Hepatocyte (in vitro differentiated cells): ENCODE data around the gene CELSR3. TPM values are rescaled to one million over a fixed set of nuclear protein-coding genes. Genes with fewer than 3 reads are reported as not detected.

Source experiments
- DNase-seq: peaks from one replicate; pipeline ENCODE4 v3.0.0-alpha.2; 2016; ENCODE audit warnings: low spot score
- H2AFZ ChIP-seq: fragments of 200-600 bp; sonication (generic); 2 replicates; pipeline ENCODE4 v1.6.0; 2016; ENCODE audit warnings: antibody characterized with exemption, mild to moderate bottlenecking
- H3K27ac ChIP-seq: fragments of 200-600 bp; sonication (generic); 2 replicates; pipeline ENCODE4 v1.5.1; 2016; ENCODE audit warnings: mild to moderate bottlenecking
- H3K27me3 ChIP-seq: fragments of 200-600 bp; sonication (generic); 2 replicates; pipeline ENCODE4 v1.6.1; 2016
- H3K36me3 ChIP-seq: fragments of 200-600 bp; sonication (generic); replicated peaks from 2 replicates; pipeline ENCODE4 v1.5.1; 2016; ENCODE audit warnings: low read depth; ENCODE audit not compliant: insufficient read depth
- H3K4me1 ChIP-seq: fragments of 200-600 bp; sonication (generic); 2 replicates; pipeline ENCODE4 v1.5.1; 2016; ENCODE audit warnings: mild to moderate bottlenecking, moderate library complexity; ENCODE audit not compliant: insufficient read depth
- H3K4me2 ChIP-seq: fragments of 200-600 bp; sonication (generic); 2 replicates; pipeline ENCODE4 v1.6.0; 2016
- H3K4me3 ChIP-seq: fragments of 200-600 bp; sonication (generic); 2 replicates; pipeline ENCODE4 v1.5.1; 2016; ENCODE audit warnings: mild to moderate bottlenecking
- H3K79me2 ChIP-seq: fragments of 200-600 bp; sonication (generic); 2 replicates; pipeline ENCODE4 v1.6.0; 2017; ENCODE audit warnings: mild to moderate bottlenecking
- H3K9me2 ChIP-seq: fragments of 200-600 bp; sonication (generic); replicated peaks from 2 replicates; pipeline ENCODE4 v1.6.0; 2017; ENCODE audit warnings: mild to moderate bottlenecking; ENCODE audit not compliant: insufficient read depth
- H3K9me3 ChIP-seq: fragments of 200-600 bp; sonication (generic); 2 replicates; pipeline ENCODE4 v1.5.1; 2016; ENCODE audit warnings: low read depth, mild to moderate bottlenecking
- H4K20me1 ChIP-seq: fragments of 200-600 bp; sonication (generic); 2 replicates; pipeline ENCODE4 v1.6.0; 2016; ENCODE audit warnings: mild to moderate bottlenecking; ENCODE audit not compliant: insufficient read depth, poor library complexity, severe bottlenecking
- EZH2 ChIP-seq: fragments of 200-600 bp; sonication (generic); IDR thresholded peaks from 2 replicates; pipeline ENCODE4 v1.6.1; 2016; ENCODE audit warnings: antibody characterized with exemption, mild to moderate bottlenecking, borderline replicate concordance
- EZH2phosphoT487 ChIP-seq: fragments of 200-600 bp; sonication (generic); IDR thresholded peaks from one replicate; pipeline ENCODE4 v1.6.1; 2018; ENCODE audit warnings: antibody characterized with exemption, mild to moderate bottlenecking, low read depth, moderate library complexity; ENCODE audit not compliant: unreplicated experiment, severe bottlenecking
- WGBS: methylation state at CpG from one replicate; pipeline ENCODE4 v1.1.6; 2016; ENCODE audit warnings: low lambda C conversion rate; ENCODE audit errors: missing lambda C conversion rate; 5-methylcytosine and 5-hydroxymethylcytosine counted together
- polyA plus RNA-seq: library from polyadenylated mRNA; unstranded; fragments of >200 nt; fragmentation: Nextera tagmentation; extraction: Ambion mirVana; gene quantifications from 2 replicates; pipeline ENCODE4 v1.2.1, GENCODE V29; 2016
- total RNA-seq: library from RNA; depleted of rRNA; stranded (reverse); fragments of >200 nt; gene quantifications from 2 replicates; pipeline ENCODE4 v1.2.3, GENCODE V29; 2014
- TF ChIP-seq, protein P1 (sequence below): fragments of 200-600 bp; sonication (generic); IDR thresholded peaks from 2 replicates; pipeline ENCODE4 v1.5.1; 2016; ENCODE audit warnings: antibody characterized with exemption, mild to moderate bottlenecking; ENCODE audit not compliant: poor library complexity

CELSR3 gene
- total and polyA plus RNA-seq, 2 experiments from 2014 or later = 1.8 to 1.9 TPM

DNA sequence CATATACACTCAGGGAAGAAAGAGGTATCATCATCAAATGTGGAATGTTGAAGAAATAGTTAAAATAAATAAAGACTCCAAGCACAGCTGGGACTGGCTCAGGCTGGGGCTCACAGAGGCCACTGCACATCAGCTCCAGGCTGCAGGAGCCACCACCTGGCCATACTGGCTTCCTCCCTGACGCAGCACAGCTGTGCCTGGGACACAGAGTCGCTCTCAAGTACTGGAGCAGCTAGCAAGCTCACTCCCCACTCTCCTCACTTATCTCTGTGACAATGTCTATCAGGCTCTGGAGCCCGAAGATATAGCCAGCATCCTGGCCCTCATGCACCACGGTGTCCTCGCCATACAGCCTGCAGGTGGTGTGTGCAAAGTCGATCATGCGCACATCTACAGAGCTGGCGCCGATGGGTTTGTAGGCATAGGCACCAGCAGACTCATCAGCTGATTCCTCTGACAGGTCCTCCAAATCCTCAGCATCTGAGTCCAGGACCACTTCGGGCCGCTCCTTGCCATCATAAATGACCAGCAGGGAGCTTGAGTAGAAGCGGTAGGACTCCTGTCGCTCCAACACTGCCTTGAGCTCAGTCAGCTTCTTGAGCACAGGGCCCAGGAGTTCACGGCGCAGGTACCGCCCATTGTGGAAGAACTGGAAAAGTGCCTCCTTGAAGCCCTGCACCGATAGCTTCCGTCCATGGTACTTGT lies 25.5 kb upstream of the CELSR3 start:
- Histone ChIP-seq H3K27ac (no peak overlapping the region), H3K9me3 (no peaks in the 10 kb centered on the region), H3K9me2 (no peaks in the 10 kb centered on the region), H3K27me3 (no peaks in the 10 kb centered on the region), H3K4me2 (no peak overlapping the region), H4K20me1 (peaks cover 59% of the 10 kb centered on the region), H3K79me2 (peaks cover 46% of the 10 kb centered on the region), H2AFZ (no peak overlapping the region), H3K4me3 (no peak overlapping the region), H3K36me3 (no peaks in the 10 kb centered on the region), H3K4me1 (peaks cover 25% of the 10 kb centered on the region)
- 93% methylated on average over 18 of the region's 18 CpGs for WGBS
- TF ChIP-seq, protein P1, sequence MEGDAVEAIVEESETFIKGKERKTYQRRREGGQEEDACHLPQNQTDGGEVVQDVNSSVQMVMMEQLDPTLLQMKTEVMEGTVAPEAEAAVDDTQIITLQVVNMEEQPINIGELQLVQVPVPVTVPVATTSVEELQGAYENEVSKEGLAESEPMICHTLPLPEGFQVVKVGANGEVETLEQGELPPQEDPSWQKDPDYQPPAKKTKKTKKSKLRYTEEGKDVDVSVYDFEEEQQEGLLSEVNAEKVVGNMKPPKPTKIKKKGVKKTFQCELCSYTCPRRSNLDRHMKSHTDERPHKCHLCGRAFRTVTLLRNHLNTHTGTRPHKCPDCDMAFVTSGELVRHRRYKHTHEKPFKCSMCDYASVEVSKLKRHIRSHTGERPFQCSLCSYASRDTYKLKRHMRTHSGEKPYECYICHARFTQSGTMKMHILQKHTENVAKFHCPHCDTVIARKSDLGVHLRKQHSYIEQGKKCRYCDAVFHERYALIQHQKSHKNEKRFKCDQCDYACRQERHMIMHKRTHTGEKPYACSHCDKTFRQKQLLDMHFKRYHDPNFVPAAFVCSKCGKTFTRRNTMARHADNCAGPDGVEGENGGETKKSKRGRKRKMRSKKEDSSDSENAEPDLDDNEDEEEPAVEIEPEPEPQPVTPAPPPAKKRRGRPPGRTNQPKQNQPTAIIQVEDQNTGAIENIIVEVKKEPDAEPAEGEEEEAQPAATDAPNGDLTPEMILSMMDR = no peak
- TF ChIP-seq EZH2 = no peak
- TF ChIP-seq EZH2phosphoT487 = no peak
- DNase-seq = no peak

DNA sequence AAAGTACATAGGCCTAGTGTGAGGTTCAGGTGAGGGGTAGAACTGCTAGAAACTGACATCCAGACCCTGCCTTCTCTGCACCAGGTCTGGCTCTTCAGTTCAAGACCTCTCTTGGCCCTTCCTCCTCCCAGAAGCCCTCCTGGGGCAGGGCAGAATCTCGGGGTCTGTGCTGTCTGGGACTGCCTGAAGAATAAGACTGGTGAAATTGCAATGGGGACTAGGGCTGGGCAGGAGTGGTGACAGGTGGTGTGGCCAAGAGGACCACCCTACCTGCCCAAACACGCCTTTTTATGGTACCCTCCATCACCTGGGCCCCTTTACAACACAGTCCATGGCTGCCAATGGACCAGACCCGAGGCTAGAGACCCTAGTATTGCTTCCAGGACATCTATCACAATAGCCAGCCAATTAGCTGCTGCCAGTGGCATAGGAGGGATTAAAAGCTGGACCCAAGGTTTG lies 24.6 kb upstream of the CELSR3 start:
- no peaks in the 10 kb centered on the region for H3K36me3 ChIP-seq
- no peak overlapping the region for H3K4me2 ChIP-seq
- H3K27me3 ChIP-seq = no peaks in the 10 kb centered on the region
- no peak overlapping the region for H2AFZ ChIP-seq
- no peaks in the 10 kb centered on the region for H3K9me2 ChIP-seq
- WGBS = 68% methylated on average over 3 of the region's 3 CpGs
- DNase-seq = no peak
- peaks cover 40% of the 10 kb centered on the region for H3K79me2 ChIP-seq
- H3K4me1 ChIP-seq = peaks cover 30% of the 10 kb centered on the region
- peaks cover 54% of the 10 kb centered on the region for H4K20me1 ChIP-seq
- H3K9me3 ChIP-seq = no peaks in the 10 kb centered on the region
- TF ChIP-seq EZH2 (no peak), EZH2phosphoT487 (no peak)
- TF ChIP-seq, protein P1 = no peak
- no peak overlapping the region for H3K27ac ChIP-seq
- no peak overlapping the region for H3K4me3 ChIP-seq

DNA sequence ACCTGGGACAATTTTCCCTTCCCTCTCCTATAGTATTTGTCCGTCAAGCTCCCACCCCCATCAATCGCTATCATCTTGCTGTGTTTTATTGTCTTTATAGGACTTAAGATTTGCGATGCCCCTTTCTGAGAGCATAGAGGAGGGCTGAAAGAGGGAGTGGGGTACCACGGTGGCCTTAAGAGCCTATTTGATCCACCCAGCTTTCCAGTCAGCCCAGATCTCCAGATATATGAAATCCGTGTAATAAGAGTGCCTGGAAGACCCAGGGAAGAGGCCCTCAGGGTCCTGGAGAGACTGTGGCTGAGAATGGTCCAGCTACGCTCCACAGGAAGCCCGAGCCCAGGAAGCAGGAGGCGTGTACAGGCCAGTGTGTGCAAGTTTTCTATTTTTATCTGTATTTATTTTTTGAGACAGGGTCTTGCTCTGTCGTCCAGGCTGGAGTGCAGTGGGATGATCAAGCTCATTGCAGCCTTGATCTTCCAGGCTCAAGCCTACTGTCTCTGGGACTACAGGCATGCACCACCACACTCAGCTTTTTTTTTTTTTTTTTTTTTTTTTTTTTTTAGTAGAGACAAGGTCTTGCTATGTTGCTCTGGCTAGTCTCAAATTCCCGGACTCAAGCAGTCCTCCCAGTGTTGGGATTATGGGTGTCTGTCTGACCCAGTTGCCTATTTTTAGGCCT lies 24.0 kb upstream of the CELSR3 start:
- Histone ChIP-seq H3K9me3 (no peaks in the 10 kb centered on the region), H3K79me2 (peaks cover 34% of the 10 kb centered on the region), H3K27ac (peak overlapping the region; percentile 75), H3K4me2 (peak overlapping the region; percentile 99), H4K20me1 (peaks cover 48% of the 10 kb centered on the region), H2AFZ (no peak overlapping the region), H3K4me1 (peaks cover 30% of the 10 kb centered on the region), H3K36me3 (no peaks in the 10 kb centered on the region), H3K9me2 (no peaks in the 10 kb centered on the region), H3K27me3 (no peaks in the 10 kb centered on the region), H3K4me3 (no peak overlapping the region)
- 68% methylated on average over 10 of the region's 10 CpGs for WGBS
- no peak for DNase-seq
- TF ChIP-seq EZH2 = no peak
- TF ChIP-seq, protein P1 = no peak
- TF ChIP-seq EZH2phosphoT487 = no peak
